Activated CD4-positive, alpha-beta T cell treated with anti-CD3 and anti-CD28 coated beads, Interleukin-2, amount 50 U/mL, for 1 hour (primary cell): ENCODE data around the gene KCNJ11.

Source experiments
- DNase-seq: peaks from one replicate; pipeline ENCODE4 v3.0.0-alpha.2; 2020

The KCNJ11 gene

DNA sequence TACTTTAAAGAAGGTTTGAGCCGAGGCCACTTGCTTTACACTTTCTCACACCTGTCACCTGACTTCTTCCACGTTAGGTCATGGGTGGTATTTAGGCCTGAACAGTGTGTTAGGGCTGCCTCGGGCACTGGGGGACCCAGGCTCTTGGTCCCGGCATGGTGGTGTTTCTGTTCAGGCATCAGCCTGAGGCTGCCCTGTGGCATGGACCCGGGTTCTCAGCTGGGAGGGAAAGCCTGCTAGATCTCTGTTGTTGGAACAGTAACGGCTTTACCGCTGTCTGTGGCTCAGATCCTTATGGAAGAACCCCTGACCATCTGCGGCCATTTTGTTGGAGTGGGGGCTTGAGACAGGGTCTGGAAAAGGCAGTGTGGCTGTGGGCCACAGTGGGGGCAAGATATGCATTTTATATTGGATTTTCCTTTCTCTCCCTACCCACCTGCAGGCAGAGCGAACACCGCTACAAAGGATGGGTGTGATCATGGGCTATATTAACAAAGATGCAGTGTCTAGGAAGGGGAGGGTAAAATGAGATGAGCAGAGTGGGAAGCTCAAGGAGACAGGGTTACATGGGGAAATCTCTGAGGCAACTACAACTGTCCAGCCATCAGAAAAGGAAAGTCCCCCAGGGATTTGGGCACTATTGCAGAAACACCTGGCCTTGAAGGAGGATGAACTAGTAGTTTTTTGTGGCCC, 1.6 kb upstream of the KCNJ11 start:
- DNase-seq = no peak

GRCh38 chr11:17389211-17389956, 925 bp upstream of the KCNJ11 start:
- peak; percentile 80 for DNase-seq

GRCh38 chr11:17387811-17388210, 648 bp downstream of the KCNJ11 start:
- no peak for DNase-seq

GRCh38 chr11:17387254-17387653, 1.2 kb downstream of the KCNJ11 start:
- no peak for DNase-seq

DNA sequence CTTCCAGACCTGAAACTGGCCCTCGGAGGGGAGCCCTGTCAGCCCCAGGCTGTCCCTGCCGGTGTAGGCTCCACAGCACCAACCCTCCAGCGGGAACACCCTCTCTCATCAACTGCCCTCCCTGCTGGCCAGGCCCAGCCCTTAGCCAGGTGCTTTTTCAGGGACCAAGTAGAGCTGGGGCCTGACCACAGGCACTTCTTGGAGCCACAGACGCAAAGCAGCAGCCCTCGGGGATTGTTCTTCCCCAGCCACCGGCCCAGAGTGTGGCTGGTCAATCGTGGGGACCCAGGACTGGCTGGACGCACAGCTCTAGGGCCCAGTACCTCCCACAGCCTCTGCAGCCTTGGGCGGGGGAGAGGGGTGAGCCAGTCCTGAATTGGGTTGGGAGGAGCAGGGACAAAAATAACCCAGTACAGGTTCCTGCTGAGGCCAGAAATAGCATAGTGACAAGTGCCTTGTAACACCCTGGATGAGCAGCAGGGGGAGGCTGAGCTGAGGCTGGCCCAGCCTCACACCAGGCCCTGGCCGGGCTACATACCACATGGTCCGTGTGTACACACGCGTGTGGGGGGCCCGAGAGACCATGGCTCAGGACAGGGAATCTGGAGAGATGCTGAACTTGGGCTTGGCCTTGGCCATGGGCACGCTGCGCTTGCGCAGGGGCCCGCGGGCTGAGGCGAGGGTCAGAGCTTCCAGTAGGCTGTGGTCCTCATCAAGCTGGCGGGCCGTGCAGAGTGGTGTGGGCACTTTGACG, 2.0 kb downstream of the KCNJ11 start:
- peak; percentile 29 for DNase-seq

- no peak for DNase-seq
Measured at GRCh38 chr11:17385926-17386325, 2.5 kb downstream of the KCNJ11 start.

DNA sequence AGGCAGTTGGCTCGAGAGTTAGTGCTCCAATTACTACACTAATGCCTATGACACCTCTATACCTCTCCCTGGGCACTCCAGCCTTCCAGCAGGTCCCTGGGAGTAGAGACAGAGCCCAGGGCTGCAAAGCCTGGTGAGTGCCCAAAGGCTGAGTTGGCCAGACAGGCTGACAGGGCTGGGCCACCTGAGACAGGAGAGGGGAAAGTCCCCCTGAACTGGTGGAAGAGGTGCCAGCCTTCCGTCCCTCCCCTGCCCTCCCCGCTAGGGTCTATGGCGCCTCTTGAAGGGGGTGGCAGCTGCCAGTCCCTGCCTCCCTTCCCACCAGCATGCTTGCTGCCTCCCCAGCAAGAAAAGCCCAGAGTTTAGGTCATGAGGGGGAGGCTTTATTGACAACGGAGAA, 3.0 kb downstream of the KCNJ11 start:
- no peak for DNase-seq

DNA sequence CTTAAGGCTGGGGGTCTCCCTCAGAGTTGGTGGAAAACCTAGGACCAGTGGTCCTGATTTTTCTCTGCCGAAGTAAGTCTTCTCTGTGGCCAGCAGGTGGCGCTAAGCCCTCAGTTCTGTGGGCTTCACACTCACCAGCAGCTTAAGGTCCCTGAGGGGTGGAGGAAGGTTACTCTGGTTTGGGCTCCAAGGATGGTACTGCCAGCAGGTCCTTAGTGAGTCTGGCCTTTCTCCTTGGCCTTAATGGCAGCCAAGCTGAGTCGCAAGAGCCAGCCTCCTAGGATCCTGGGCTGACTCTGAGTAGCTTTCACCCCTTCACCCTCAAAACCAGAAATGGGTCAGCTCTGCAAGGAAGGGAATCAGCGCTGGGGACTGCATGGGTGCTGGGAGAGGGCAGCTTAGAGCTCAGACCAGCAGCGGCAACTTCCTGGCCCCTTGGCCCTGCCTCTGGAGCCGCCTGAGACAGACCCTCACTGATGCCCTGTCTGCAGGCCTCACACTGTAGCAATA, 4.4 kb downstream of the KCNJ11 start:
- DNase-seq = peak; percentile 76

GRCh38 chr11:17383461-17383860, 5.0 kb downstream of the KCNJ11 start:
- no peak for DNase-seq

DNA sequence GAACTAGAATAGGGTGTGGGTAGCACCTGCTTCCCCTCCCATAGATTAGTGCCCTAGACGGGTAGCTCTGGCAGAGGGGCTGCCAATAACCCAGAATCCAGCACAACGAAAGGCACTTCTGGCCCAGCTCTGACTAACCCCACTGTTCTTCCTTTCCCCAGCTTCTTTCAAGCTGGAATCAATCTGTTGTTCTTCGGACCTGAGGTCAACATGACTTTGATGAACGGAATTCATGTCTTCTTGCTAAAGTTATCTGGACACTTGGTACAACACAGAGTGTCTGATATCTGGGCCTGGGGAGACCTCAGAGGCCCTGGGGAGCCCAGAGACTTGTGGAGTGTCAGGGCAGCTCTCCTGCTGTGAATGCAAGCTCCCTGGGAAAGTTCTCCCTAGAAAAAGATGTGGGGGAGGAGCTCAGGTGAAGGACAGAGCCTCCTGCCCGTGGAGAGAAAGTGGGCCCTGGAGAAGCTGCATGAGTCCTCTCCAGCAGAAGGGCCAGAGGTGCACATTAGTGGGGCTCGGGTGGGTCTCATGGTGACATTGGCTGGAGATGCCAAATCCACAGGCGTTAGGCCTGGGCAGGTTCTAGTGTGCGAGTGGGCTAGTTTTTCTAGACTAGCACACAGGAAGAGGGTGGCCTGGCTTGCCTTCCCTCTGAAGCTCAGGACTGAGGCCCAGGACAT, 6.3 kb downstream of the KCNJ11 start:
- DNase-seq = no peak

DNA sequence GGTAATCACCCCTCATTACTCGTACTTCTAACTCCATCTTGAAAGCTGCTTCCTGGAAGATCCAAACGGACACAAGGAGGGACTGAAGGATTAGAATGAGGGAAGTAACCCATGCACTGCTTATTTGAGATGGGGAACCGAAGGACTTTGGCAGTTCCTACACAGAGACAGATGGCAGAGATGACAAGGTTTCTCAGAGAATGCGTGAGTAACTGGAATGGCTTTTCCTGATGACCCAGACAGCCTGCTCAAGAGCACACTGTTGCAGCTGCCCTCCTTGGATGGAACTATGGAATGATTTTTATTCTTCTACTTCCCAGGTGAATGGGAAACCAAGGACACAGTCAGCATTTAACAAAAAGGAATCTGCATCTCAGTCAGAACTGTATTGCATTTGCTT, 7.3 kb downstream of the KCNJ11 start:
- DNase-seq = no peak

DNA sequence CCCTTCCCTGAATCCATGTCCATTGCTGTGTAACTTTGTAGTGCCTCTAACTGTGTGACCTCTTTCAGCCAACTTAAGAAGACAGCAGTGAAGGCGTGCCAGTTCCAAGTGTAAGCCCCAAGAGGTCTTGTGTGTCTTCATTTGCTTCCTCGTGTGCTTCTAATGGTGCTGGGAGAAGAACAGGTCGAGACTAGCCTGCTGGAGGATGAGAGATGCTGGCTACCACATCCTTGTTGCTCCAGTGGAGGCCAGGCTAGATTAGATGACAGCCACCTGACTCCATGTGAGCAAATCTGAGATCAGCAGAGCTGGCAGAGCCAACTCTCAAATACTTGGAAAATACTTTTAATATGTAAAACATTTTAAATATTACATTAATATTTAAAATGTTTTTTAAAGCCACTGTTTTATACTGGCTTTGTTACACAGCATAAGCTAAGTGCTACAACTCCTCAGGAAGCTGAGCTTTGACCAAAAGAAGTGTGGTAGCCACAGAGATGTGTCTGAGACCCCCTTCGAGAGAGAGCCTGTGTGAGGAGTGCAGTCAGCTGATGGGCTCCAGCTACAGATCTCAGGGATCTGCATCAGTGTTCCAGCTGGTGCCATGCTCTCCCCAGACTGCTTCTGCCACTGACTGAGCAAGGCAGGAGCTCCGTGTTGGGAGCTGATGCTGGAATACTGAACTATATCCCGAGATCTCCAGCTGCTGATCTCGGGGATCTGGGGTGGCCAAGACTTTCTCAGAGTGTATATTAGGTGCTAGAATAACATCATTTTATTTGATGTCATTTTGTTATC, 8.9 kb downstream of the KCNJ11 start:
- no peak for DNase-seq

DNA sequence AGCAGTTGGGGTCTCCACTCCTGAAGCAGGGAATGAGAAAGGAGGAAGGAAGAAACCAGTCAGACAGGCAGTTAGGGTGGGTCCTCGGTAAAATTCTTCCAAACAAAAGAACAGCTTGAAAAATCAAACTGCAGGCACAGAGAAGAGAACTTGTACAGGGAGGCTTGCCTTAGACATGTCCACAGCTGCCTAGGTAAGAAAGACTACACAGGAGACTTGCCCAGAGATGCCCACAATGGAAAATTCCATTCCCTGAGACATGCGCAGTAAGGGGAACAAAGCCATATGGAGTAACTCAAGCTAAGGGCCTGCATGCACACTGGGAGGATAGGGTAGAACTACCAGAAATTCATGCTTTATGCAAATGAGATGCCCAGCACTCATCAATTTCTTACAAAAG, 9.8 kb downstream of the KCNJ11 start:
- no peak for DNase-seq

DNA sequence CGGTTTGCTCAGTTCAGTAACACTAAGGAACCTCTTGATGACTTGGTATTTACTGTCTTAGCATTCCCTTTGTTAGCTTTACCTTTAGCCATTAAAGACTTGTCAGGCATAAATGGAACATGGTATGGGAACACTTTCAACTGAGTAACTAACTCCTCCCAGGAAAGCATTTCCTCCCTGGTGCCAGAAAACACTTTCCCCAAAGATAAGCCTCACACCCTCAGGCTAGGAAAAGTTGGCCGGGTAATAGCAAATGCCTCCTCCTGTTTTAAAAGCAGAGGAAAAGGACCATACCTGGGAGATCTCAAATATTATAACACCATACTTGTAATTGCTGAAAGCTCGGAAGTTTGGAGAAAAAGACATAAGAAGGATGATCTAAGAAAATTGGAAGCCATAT, 12.0 kb downstream of the KCNJ11 start:
- DNase-seq = no peak

- no peak for DNase-seq
Measured at GRCh38 chr11:17375547-17375946, 12.9 kb downstream of the KCNJ11 start.

- no peak for DNase-seq
Measured at GRCh38 chr11:17371614-17372013, 16.8 kb downstream of the KCNJ11 start.

DNA sequence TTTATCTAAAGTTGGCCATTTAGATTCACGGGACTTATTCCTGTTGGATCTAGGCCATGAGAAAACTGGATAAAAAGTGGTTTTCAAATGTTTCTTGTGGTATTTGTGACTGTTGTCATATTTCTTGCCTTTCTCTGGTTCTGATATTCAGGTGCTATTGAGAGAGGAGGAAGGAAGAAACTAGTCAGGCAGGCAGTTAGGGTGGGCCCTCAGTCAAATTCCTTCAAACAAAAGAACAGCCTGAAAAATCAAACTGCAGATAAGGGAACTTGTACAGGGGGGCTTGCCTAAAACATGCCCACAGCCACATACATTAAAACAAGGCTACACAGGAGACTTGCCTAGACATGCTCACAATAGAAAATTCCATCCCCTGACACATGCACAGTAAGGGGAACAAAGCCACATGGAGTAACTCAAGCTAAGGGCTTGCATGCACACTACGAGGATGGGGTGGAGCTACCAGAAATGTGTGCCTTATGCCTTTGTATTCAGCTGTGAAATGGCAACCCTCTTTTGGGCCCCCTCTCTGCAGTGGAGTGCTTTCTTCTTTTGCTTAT, 18.7 kb downstream of the KCNJ11 start:
- DNase-seq = no peak

DNA sequence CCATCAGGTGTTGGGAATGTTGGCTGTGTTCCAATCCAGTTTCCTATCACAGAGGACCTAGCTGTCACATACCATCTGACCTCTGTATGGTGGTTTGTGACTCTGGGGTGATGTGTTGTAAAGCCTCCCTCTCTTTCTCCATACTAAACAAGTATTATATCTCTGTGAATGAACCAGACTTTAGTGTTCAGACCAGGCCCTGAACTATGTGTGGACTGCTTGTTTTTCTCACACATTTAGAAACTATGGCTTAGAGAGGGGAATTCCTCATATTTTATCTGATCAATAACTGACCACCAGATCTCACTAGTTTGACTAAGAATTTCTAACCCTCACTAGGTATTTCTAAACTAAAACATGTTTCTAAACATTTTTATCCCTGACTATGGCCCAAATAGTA, 19.4 kb downstream of the KCNJ11 start:
- no peak for DNase-seq

- DNase-seq = no peak
Measured at GRCh38 chr11:17368551-17368950, 19.9 kb downstream of the KCNJ11 start.

GRCh38 chr11:17366495-17366894, 22.0 kb downstream of the KCNJ11 start:
- DNase-seq = no peak

DNA sequence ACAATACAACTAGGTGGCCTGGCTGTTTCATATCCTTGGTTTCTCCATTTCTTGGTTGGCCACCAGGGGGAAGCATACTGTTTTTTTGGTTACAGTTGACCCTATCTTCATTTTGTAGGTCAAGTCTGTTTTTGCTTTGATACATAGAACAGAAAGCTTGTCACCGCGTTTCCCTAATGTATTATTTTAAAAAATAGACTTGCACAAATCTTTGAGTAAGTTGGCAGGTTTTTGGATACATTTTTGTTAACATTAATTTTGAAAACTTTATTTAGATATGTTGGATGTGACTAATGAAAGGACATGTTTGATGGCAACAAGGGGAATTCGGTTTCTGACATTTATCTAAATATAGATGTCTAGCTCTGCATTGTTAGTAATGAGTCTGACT, 33.9 kb downstream of the KCNJ11 start:
- DNase-seq = peak; percentile 45
